HG02852 (cell line): ENCODE results near the gene TBX1.
"Not testable (repeated sequence)": the region's sequence is repeated elsewhere in the genome, so short reads cannot be mapped to it uniquely, and the experiment has no call there.

Experiments
- ATAC-seq: cut with Tn5 transposase; IDR thresholded peaks from one replicate; pipeline ENCODE4 v1.9.1; 2021; ENCODE audit warnings: mild to moderate bottlenecking, moderate library complexity; ENCODE audit not compliant: unreplicated experiment

TBX1 gene

GRCh38 chr22:19723232-19723982 lies 37.2 kb upstream of the TBX1 start, which contains the start of gene GP1BB:
GP1BB (plus strand) TSS chr22:19723539; CDS start chr22:19723570, 31 bp downstream.
- ATAC-seq: no peak

GRCh38 chr22:19723983-19724827 lies 36.4 kb upstream of the TBX1 start:
- no peak for ATAC-seq

- ATAC-seq: no peak
These were observed 35.5 kb upstream of the TBX1 start for GRCh38 chr22:19724927-19725661.

GRCh38 chr22:19726064-19726788 lies 34.4 kb upstream of the TBX1 start:
- ATAC-seq: not testable (repeated sequence)

GRCh38 chr22:19727310-19728150 lies 33.0 kb upstream of the TBX1 start:
- no peak for ATAC-seq

- no peak for ATAC-seq
These were observed 32.3 kb upstream of the TBX1 start for GRCh38 chr22:19728271-19728670.

GRCh38 chr22:19728836-19729235 lies 31.7 kb upstream of the TBX1 start:
- no peak for ATAC-seq

GRCh38 chr22:19729507-19729906 lies 31.1 kb upstream of the TBX1 start:
- no peak for ATAC-seq

- no peak for ATAC-seq
These were observed 30.4 kb upstream of the TBX1 start for GRCh38 chr22:19730198-19730597.

GRCh38 chr22:19730655-19731360 lies 29.8 kb upstream of the TBX1 start:
- peak; percentile 44 for ATAC-seq

GRCh38 chr22:19731361-19732135 lies 29.0 kb upstream of the TBX1 start:
- ATAC-seq: no peak

GRCh38 chr22:19732403-19733113 lies 28.0 kb upstream of the TBX1 start:
- ATAC-seq: no peak

GRCh38 chr22:19733755-19734154 lies 26.8 kb upstream of the TBX1 start:
- no peak for ATAC-seq

- ATAC-seq: no peak
These were observed 26.4 kb upstream of the TBX1 start for GRCh38 chr22:19734163-19734562.

- ATAC-seq: no peak
These were observed 25.7 kb upstream of the TBX1 start for GRCh38 chr22:19734837-19735382.

- ATAC-seq: no peak
These were observed 24.7 kb upstream of the TBX1 start for GRCh38 chr22:19735665-19736510.
